Heart right ventricle (tissue), 16 donors: ENCODE results near the gene GLO1. TPM values are rescaled to one million over a fixed set of nuclear protein-coding genes. Genes with fewer than 3 reads are reported as not detected.

Experiments used
- ATAC-seq, 8 donors: fragments of 200-7000 bp; cut with Tn5 transposase; one replicate each; pipeline ENCODE4 v1.9.1; 2020; ENCODE audit warnings: mild to moderate bottlenecking in 8 of 8, moderate library complexity in 8 of 8, moderate number of reproducible peaks in 1 of 8
- DNase-seq, 2 donors: peaks; one replicate each; pipeline ENCODE4 v3.0.0-alpha.2; 2020
- H3K27ac ChIP-seq, 10 donors: fragments of 200-600 bp; sonication (generic) in 2 of 10; one replicate each; pipeline versions ENCODE4 v1.5.0 to v1.8.0; 2020 to 2022; ENCODE audit warnings: mild to moderate bottlenecking in 3 of 10
- H3K27me3 ChIP-seq, 7 donors: fragments of 200-600 bp; one replicate each; pipeline ENCODE4 v1.8.0; 2021 to 2022; ENCODE audit warnings: mild to moderate bottlenecking in 2 of 7
- H3K36me3 ChIP-seq, 9 donors: fragments of 200-600 bp; sonication (generic) in 1 of 9; one replicate each; pipeline versions ENCODE4 v1.5.0 to v1.8.0; 2020 to 2022; ENCODE audit warnings: mild to moderate bottlenecking in 2 of 9
- H3K4me1 ChIP-seq, 9 donors: fragments of 200-600 bp; sonication (generic) in 1 of 9; one replicate each; pipeline versions ENCODE4 v1.5.0 to v1.8.0; 2020 to 2022; ENCODE audit warnings: mild to moderate bottlenecking in 4 of 9
- H3K4me3 ChIP-seq, 10 donors: fragments of 200-600 bp; sonication (generic) in 2 of 10; one replicate each; pipeline versions ENCODE4 v1.5.0 to v1.8.0; 2020 to 2022; ENCODE audit warnings: mild to moderate bottlenecking in 7 of 10, moderate library complexity in 2 of 10
- H3K9me3 ChIP-seq, 11 donors: fragments of 200-600 bp in 10 of 11; sonication (generic) in 2 of 11; one replicate each; pipeline versions ENCODE4 v1.5.0 to v1.8.0; 2013 to 2022; ENCODE audit warnings: mild to moderate bottlenecking in 2 of 11, control low read depth in 1 of 11, moderate library complexity in 1 of 11
- CTCF ChIP-seq, 9 donors: fragments of 200-600 bp; sonication (generic) in 2 of 9; IDR thresholded peaks; one replicate each; pipeline versions ENCODE4 v1.5.0 to v1.8.0; 2021 to 2022; ENCODE audit warnings: antibody characterized with exemption in 9 of 9, mild to moderate bottlenecking in 5 of 9, moderate library complexity in 1 of 9
- whole genome bisulfite sequencing, 2 donors: extraction: QIAGEN DNeasy Blood & Tissue Kit; methylation state at CpG; one replicate each; pipeline ENCODE4 v1.1.7; 2013; ENCODE audit warnings: inconsistent platforms in 1 of 2; 5-methylcytosine and 5-hydroxymethylcytosine counted together
- intact Hi-C, 10 donors: fragments of 100-400 bp; cut with DNase I; formaldehyde crosslinking; loops; one replicate each; pipeline versions ENCODE4 v1.11.1 to v1.14.2; 2022
- polyA plus RNA-seq, 2 donors: library from polyadenylated mRNA; stranded (reverse); fragments of 200-250 nt; gene quantifications; one replicate each; pipeline ENCODE4 v1.2.3, GENCODE V29; 2013
- total RNA-seq, 10 donors: library from RNA; stranded (reverse); fragmentation: NEBNext Ultra II Directional in 3 of 10; extraction: Animal tissue kit (Norgen Biotek cat#: 25700) in 3 of 10; gene quantifications; one replicate each; pipeline versions ENCODE4 v1.2.1 to v1.2.4, GENCODE V29; 2021 to 2023
- donor health status: Arrhythmogenic right ventricular cardiomyopathy.
- donor health status: ischemic (EF 13 %, LVEDD 7.1; RV severe dilation, severe dysfunction).
- donor health status: healthy with polysubstance abuse.
- donor health status: DM: no; HTN: yes; CAD: no.
- donor health status: DM: no; HTN: no; CAD: no.
- donor health status: ischemic (EF 25% LVEDD 6.9; RV normal size, moderate dysfunction).
- donor health status: ischemic (EF 25% LVEDD 5.7; RV mildly dilated, moderate dysfunction).
- donor health status: healthy.
- donor health status: DM: yes; HTN: yes; CAD: no.
- donor health status: Ischemic cardiomyopathy.
- donor health status: ischemic (EF 35%, LVEDD 5.7; RV mildly dilated, moderate dysfunction).
- donor health status: nonischemic (EF 11% LVEDD 7.7; RV severe dilation, severe dysfunction).
- donor health status: DM: yes; HTN: yes; CAD: no.
- donor health status: PGD.
- donor health status: ischemic (EF 29% LVEDD 5.4; RV normal size, mild dysfunction).
- donor health status: nonischemic (EF 23%, LVEDD 6.1; RV moderate dilation, normal function).

GLO1 gene
- total and polyA plus RNA-seq, 12 donors = 50.2 to 96.1 (median 80.6) TPM

- Histone ChIP-seq H3K4me1 (no peaks in the 10 kb centered on the region), H3K36me3 (peaks cover 0 to 75% (median 9%) of the 10 kb centered on the region in 9 donors), H3K27ac (no peak overlapping the region), H3K9me3 (no peaks in the 10 kb centered on the region), H3K4me3 (no peak overlapping the region), H3K27me3 (no peaks in the 10 kb centered on the region)
- DNase-seq (no peak), ATAC-seq (no peak)
- no peak for TF ChIP-seq CTCF (IDR thresholded peaks at IDR 0.05)
- WGBS, 2 donors = 63 to 64% methylated on average over 1 of the region's 1 CpG
- intact Hi-C loops = loop anchor here in 1 of 10 donors (10.0 kb wide), 1 partner anchor 182 kb away; no protein-coding TSS in a partner anchor
Measured at GRCh38 chr6:38676974-38677544, 25.9 kb downstream of the GLO1 start.

- Histone ChIP-seq H3K27me3 (no peaks in the 10 kb centered on the region), H3K4me3 (no peak overlapping the region), H3K4me1 (no peaks in the 10 kb centered on the region), H3K36me3 (peaks cover 0 to 68% (median 9%) of the 10 kb centered on the region in 9 donors), H3K27ac (no peak overlapping the region), H3K9me3 (no peaks in the 10 kb centered on the region)
- DNase-seq = no peak
- no peak for ATAC-seq
- no peak for TF ChIP-seq CTCF (IDR thresholded peaks at IDR 0.05)
- intact Hi-C loops = loop anchor here in 1 of 10 donors (10.0 kb wide), 1 partner anchor 182 kb away; no protein-coding TSS in a partner anchor
- 64 to 70% methylated on average over 2 of the region's 2 CpGs for WGBS, 2 donors
Measured at GRCh38 chr6:38676236-38676973, 26.5 kb downstream of the GLO1 start.

DNA sequence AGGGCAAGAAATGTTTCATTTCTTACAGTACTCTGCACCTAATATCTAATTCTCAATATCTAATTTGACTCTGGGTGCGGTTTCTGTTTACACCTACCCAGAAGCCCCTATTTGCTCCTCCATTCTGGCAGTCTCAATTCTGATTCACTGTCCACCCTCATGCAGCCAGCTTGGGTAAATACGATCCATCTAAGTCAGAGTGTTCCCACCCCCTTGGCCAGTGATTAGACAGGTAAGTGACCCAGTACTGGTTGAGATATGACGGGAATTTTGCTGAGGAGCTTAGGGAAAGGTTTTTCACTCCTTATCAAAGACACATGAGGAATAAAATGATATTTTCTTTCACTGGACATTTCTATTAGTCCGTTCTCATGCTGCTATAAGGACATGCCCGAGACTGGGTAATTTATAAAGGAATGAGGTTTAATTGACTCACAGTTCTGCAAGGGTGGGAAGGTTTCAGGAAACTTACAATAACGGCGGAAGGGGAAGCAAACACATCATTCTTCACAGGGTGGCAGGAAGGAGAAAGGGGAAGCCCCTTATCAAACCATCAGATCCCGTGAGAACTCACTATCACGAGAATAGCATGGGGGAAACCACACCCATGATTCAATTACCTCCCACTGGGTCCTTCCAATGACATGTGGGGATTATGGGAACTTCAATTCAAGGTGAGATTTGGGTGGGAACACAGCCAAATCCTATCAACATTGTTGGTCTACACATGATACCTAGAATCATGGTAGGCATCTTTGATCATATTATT is 29.4 kb downstream of the GLO1 start:
- Histone ChIP-seq H3K9me3 (no peaks in the 10 kb centered on the region), H3K27ac (no peak overlapping the region), H3K27me3 (no peaks in the 10 kb centered on the region), H3K4me3 (no peak overlapping the region), H3K36me3 (peaks cover 0 to 40% (median 6%) of the 10 kb centered on the region in 9 donors), H3K4me1 (no peaks in the 10 kb centered on the region)
- TF ChIP-seq CTCF (IDR thresholded peaks at IDR 0.05) = no peak
- intact Hi-C loops = loop anchor here in 1 of 10 donors (10.0 kb wide), 1 partner anchor 179 kb away; no protein-coding TSS in a partner anchor
- 44 to 46% methylated on average over 9 of the region's 9 CpGs for WGBS, 2 donors
- DNase-seq (no peak), ATAC-seq (peak in 2 of 8 donors; percentile 26 to 52)

DNA sequence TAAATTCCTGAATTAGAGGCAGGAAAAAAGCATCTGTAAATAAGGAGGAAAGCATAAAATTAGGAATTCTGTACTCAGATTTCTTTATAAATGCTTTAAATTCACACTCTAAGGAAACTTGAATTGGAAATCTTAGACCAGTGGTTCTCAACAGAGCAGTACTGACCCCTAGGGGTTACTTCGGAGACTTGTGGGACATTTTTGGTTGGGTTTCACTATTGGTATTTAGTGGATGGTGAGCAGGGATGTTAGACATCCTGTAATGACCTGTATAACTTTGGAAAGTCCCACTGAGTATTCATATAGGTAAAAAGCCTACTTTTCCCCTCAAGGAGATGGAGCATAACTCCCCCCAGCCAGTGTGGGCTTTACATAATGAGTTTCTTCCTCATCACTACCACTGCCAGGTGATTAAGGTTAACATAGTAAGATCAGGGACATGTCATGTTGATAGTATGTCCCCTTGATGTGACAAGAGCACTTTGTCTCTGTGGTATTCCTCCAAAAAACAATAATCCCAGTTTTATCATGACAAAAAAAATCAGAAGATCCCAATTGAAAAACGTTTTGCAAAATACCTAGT is 31.0 kb downstream of the GLO1 start:
- peak in 1 of 2 donors; percentile 14 for DNase-seq
- WGBS, 2 donors = 7 to 9% methylated on average over 2 of the region's 2 CpGs
- Histone ChIP-seq H3K27ac (no peak overlapping the region), H3K36me3 (peaks cover 0 to 25% (median 5%) of the 10 kb centered on the region in 9 donors), H3K4me1 (no peaks in the 10 kb centered on the region), H3K27me3 (no peaks in the 10 kb centered on the region), H3K4me3 (no peak overlapping the region), H3K9me3 (no peaks in the 10 kb centered on the region)
- ATAC-seq = peak in 3 of 8 donors; percentile 54 to 62 (median 58)
- intact Hi-C loops = loop anchor here in 1 of 10 donors (10.0 kb wide), 1 partner anchor 177 kb away; no protein-coding TSS in a partner anchor
- peak; percentile 35 to 81 (median 75) for TF ChIP-seq CTCF (IDR thresholded peaks at IDR 0.05)
